ENCODE data around the gene ADAM8. TPM values are rescaled to one million over a fixed set of nuclear protein-coding genes. Genes with fewer than 3 reads are reported as not detected.

ADAM8 gene
- total RNA-seq, 1 donor from 2014 or later = 20.3 TPM

DNA sequence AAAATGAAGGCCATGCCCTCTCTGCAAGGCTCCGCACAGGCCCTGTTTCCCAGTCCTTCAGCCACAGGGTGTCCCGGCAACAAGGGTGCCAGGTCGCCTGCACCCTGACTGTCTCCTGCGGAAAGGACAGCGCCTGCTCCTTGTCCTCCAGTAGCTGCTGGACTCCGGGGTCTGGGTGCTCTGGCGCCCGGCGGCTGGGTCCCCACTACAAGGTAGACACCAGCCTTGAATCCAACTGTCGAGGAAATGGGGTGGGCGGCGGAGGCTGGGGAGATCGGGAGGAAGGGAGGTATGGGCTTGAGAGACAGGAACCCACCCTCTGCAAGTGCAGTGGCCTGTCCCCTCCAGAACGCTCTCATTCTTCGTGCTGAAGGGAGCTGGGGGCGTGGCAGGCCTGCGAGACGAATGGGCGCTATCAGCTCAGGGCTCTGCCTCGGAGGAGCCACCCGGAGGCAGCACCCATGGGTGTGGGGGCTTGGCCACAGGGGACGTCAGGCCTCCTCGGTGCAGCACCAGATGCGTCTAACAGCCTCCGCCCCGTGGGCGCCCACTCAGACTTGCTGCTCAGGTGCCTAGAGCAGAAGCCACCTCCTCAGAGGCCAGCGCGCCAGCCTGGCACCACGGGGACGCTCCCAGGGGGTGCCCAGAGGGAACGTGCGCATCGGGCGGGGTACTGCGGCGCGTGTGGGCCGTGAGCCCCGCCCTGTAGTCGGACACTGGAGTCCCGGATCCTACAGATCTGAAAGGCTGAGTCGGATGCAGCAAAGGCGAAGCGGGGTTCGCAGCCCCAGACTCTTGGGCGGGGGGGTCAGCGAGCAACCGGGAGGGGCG, 15.6 kb downstream of the ADAM8 start:
- no peaks in the 10 kb centered on the region for H3K9me3 ChIP-seq
- no peaks in the 10 kb centered on the region for H3K36me3 ChIP-seq
- peak overlapping the region; percentile 65 for H3K4me3 ChIP-seq
- H3K27ac ChIP-seq = peak overlapping the region; percentile 95
- ATAC-seq (peak; percentile 58), DNase-seq (peak; percentile 88)
- H3K27me3 ChIP-seq = no peaks in the 10 kb centered on the region
- intact Hi-C loops (cut with DNase I) = no loop called here
- peaks cover 52% of the 10 kb centered on the region for H3K4me1 ChIP-seq
- TF ChIP-seq, protein P1, sequence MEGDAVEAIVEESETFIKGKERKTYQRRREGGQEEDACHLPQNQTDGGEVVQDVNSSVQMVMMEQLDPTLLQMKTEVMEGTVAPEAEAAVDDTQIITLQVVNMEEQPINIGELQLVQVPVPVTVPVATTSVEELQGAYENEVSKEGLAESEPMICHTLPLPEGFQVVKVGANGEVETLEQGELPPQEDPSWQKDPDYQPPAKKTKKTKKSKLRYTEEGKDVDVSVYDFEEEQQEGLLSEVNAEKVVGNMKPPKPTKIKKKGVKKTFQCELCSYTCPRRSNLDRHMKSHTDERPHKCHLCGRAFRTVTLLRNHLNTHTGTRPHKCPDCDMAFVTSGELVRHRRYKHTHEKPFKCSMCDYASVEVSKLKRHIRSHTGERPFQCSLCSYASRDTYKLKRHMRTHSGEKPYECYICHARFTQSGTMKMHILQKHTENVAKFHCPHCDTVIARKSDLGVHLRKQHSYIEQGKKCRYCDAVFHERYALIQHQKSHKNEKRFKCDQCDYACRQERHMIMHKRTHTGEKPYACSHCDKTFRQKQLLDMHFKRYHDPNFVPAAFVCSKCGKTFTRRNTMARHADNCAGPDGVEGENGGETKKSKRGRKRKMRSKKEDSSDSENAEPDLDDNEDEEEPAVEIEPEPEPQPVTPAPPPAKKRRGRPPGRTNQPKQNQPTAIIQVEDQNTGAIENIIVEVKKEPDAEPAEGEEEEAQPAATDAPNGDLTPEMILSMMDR (IDR thresholded peaks at IDR 0.05) = no peak

DNA sequence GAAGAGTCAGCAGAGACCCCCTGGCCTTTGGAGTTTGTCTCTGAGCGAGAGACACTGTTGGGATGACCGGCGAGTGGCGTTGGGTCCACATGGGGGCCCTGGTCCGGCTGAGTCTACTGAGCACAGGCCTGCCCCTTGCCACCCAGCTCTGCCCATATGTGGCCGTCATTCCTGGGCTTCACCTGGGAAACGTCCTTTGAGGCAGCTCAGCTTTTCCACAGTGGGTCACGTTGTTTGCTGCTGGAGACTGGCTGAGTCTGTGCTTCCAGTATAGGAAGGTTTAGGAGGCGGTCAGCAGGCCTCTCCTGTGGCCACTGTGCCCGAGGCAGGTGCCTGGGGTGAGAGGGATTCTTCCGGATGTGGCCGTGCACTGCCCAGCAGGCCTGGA, 17.1 kb downstream of the ADAM8 start:
- Histone ChIP-seq H3K27ac (peak overlapping the region; percentile 86), H3K9me3 (no peaks in the 10 kb centered on the region), H3K36me3 (no peaks in the 10 kb centered on the region), H3K4me3 (no peak overlapping the region), H3K27me3 (no peaks in the 10 kb centered on the region), H3K4me1 (peaks cover 52% of the 10 kb centered on the region)
- ATAC-seq (no peak), DNase-seq (no peak)
- TF ChIP-seq, protein P1 (IDR thresholded peaks at IDR 0.05) = no peak
- intact Hi-C loops (cut with DNase I) = no loop called here

- H3K4me3 ChIP-seq = no peak overlapping the region
- H3K27me3 ChIP-seq = no peaks in the 10 kb centered on the region
- TF ChIP-seq, protein P1 (IDR thresholded peaks at IDR 0.05) = no peak
- DNase-seq (peak; percentile 92), ATAC-seq (peak; percentile 60)
- peaks cover 49% of the 10 kb centered on the region for H3K4me1 ChIP-seq
- H3K36me3 ChIP-seq = no peaks in the 10 kb centered on the region
- H3K27ac ChIP-seq = peak overlapping the region; percentile 86
- intact Hi-C loops (cut with DNase I) = no loop called here
- no peaks in the 10 kb centered on the region for H3K9me3 ChIP-seq
Measured at GRCh38 chr10:133258818-133259601, 17.7 kb downstream of the ADAM8 start.

DNA sequence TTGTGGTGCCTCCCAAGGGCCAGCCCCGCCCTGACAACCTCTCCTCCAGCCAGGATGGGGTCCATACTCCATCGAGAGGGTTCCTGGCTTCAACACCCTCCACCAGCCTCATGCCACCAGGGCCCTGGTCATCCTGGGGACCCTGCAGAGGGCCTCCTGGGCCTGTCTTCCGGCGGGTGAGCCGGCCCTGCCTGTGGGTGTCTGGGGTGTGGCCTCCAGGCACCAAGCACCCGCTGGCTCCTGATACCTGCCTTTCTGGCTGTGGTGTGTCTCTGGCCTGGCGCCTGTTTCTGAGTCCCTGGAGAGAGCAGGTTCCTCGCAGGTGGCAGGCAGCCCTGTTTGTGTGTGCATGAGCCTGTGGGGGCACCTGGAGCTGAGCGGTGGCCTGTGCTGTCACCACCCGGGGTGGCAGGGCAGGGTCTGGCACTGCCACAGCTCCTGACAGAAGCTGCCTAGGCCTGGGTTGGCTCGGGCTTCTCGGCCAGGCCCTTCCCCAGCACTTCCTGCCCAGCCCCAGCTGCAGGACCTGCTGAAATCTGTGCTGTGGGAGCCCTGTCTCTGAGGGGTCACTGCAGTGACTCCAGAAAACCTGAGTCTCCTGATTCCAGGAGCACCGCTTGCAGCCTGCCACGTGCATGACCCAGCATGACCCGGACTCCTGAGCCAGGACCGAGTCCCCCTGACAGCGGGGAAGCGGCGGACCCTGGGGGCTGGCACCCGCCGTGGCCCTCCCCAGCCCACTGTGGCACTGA, 18.4 kb downstream of the ADAM8 start:
- Histone ChIP-seq H3K4me3 (no peak overlapping the region), H3K27ac (peak overlapping the region; percentile 86), H3K9me3 (no peaks in the 10 kb centered on the region), H3K4me1 (peaks cover 49% of the 10 kb centered on the region), H3K27me3 (no peaks in the 10 kb centered on the region), H3K36me3 (no peaks in the 10 kb centered on the region)
- TF ChIP-seq, protein P1 (IDR thresholded peaks at IDR 0.05) = no peak
- ATAC-seq = peak; percentile 34
- intact Hi-C loops (cut with DNase I) = no loop called here
- DNase-seq = peak; percentile 87

GRCh38 chr10:133257489-133258065, 19.1 kb downstream of the ADAM8 start:
- DNase-seq (peak; percentile 91), ATAC-seq (peak; percentile 50)
- Histone ChIP-seq H3K4me3 (no peak overlapping the region), H3K4me1 (peaks cover 45% of the 10 kb centered on the region), H3K27ac (peak overlapping the region; percentile 86), H3K36me3 (no peaks in the 10 kb centered on the region), H3K9me3 (no peaks in the 10 kb centered on the region), H3K27me3 (no peaks in the 10 kb centered on the region)
- TF ChIP-seq, protein P1 (IDR thresholded peaks at IDR 0.05) = peak; percentile 40
- intact Hi-C loops (cut with DNase I) = no loop called here
